ENCODE measurements around the gene GALNT10.

- TF ChIP-seq POLR2AphosphoS5 (IDR thresholded peaks at IDR 0.05) (no peak), EP300 (IDR thresholded peaks at IDR 0.05) (no peak)
- TF ChIP-seq, protein P1, sequence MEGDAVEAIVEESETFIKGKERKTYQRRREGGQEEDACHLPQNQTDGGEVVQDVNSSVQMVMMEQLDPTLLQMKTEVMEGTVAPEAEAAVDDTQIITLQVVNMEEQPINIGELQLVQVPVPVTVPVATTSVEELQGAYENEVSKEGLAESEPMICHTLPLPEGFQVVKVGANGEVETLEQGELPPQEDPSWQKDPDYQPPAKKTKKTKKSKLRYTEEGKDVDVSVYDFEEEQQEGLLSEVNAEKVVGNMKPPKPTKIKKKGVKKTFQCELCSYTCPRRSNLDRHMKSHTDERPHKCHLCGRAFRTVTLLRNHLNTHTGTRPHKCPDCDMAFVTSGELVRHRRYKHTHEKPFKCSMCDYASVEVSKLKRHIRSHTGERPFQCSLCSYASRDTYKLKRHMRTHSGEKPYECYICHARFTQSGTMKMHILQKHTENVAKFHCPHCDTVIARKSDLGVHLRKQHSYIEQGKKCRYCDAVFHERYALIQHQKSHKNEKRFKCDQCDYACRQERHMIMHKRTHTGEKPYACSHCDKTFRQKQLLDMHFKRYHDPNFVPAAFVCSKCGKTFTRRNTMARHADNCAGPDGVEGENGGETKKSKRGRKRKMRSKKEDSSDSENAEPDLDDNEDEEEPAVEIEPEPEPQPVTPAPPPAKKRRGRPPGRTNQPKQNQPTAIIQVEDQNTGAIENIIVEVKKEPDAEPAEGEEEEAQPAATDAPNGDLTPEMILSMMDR (IDR thresholded peaks at IDR 0.05) = no peak
Observed at GRCh38 chr5:154191467-154192261, 1.1 kb downstream of the GALNT10 start.

Data from suprapubic skin (tissue), 4 donors.